ENCODE results near the gene CSTF3. TPM values are rescaled to one million over a fixed set of nuclear protein-coding genes. Genes with fewer than 3 reads are reported as not detected.

The CSTF3 gene
- 10.3 and 15.4 TPM in 2 replicates for total RNA-seq

GRCh38 chr11:33161120-33162005 lies at the start of gene CSTF3:
TSS of gene CSTF3 (minus strand) at chr11:33161480. CDS start at chr11:33161325, 155 bp downstream.

GRCh38 chr11:33039274-33040032 lies 121.8 kb downstream of the CSTF3 start, which contains the start of gene TCP11L1:
TSS of gene TCP11L1 (plus strand) at chr11:33039572. CDS start at chr11:33043774, 4,202 bp downstream.

Other genes starting within 250 kb of the CSTF3 start
- 1.3 and 1.9 TPM in 2 replicates for gene DEPDC7, start 145.6 kb downstream of the CSTF3 start, total RNA-seq
- 20.9 and 29.6 TPM in 2 replicates for gene TCP11L1, start 121.9 kb downstream of the CSTF3 start, total RNA-seq
- gene HIPK3, start 95.9 kb upstream of the CSTF3 start, total RNA-seq: 69.7 and 89.3 TPM in 2 replicates
- gene KIAA1549L, start 214.6 kb upstream of the CSTF3 start, total RNA-seq: 8.6 and 13.2 TPM in 2 replicates